Neutrophil (primary cell): ENCODE measurements around the gene CD276.

Source experiments
- H3K27ac ChIP-seq: fragments of 200-600 bp; sonication (generic); 2 replicates; pipeline ENCODE4 v1.5.1; 2016; ENCODE audit warnings: mild to moderate bottlenecking, moderate library complexity
- H3K27me3 ChIP-seq: fragments of 200-600 bp; sonication (generic); 2 replicates; pipeline ENCODE4 v1.6.0; 2016; ENCODE audit warnings: mild to moderate bottlenecking
- H3K36me3 ChIP-seq: fragments of 200-600 bp; sonication (generic); 2 replicates; pipeline ENCODE4 v1.5.1; 2017
- H3K4me1 ChIP-seq, 2 experiments: fragments of 200-600 bp in 1 of 2; sonication (generic) in 1 of 2; 1 replicate in 1 of 2; 2 replicates in 1 of 2; pipeline versions ENCODE4 v1.5.1 to v1.6.1; 2013 to 2016; ENCODE audit warnings: low read depth in 1 of 2, low read length in 1 of 2, mild to moderate bottlenecking in 1 of 2, moderate library complexity in 1 of 2; ENCODE audit not compliant: control insufficient read depth in 1 of 2, insufficient read depth in 1 of 2
- H3K4me3 ChIP-seq, 2 experiments: fragments of 200-600 bp in 1 of 2; sonication (generic) in 1 of 2; 1 replicate in 1 of 2; 2 replicates in 1 of 2; pipeline ENCODE4 v1.5.1; 2013 to 2016; ENCODE audit warnings: low read depth in 1 of 2, low read length in 1 of 2, mild to moderate bottlenecking in 1 of 2, moderate library complexity in 1 of 2
- H3K9me3 ChIP-seq: fragments of 200-600 bp; sonication (generic); 2 replicates; pipeline ENCODE4 v1.5.1; 2016
- CTCF ChIP-seq: fragments of 200-600 bp; sonication (generic); IDR thresholded peaks from 2 replicates; pipeline ENCODE4 v1.5.1; 2016; ENCODE audit warnings: antibody characterized with exemption

The CD276 gene

GRCh38 chr15:73751899-73752805 lies 68.0 kb downstream of the CD276 start:
- H3K27me3 ChIP-seq, result peaks cover 99% of the 10 kb centered on the region
- TF ChIP-seq CTCF, result no peak
- H3K36me3 ChIP-seq, result no peaks in the 10 kb centered on the region
- H3K27ac ChIP-seq, result no peak overlapping the region
- no peaks in the 10 kb centered on the region for H3K4me1 ChIP-seq
- no peak overlapping the region for H3K4me3 ChIP-seq
- H3K9me3 ChIP-seq, result no peaks in the 10 kb centered on the region

- TF ChIP-seq CTCF, result no peak
- no peak overlapping the region for H3K4me3 ChIP-seq
- peaks cover 99% of the 10 kb centered on the region for H3K27me3 ChIP-seq
- H3K27ac ChIP-seq, result no peak overlapping the region
- no peaks in the 10 kb centered on the region for H3K9me3 ChIP-seq
- H3K4me1 ChIP-seq, result no peaks in the 10 kb centered on the region
- H3K36me3 ChIP-seq, result no peaks in the 10 kb centered on the region
Measured at GRCh38 chr15:73752806-73753193, 68.6 kb downstream of the CD276 start.

GRCh38 chr15:73753250-73754130 lies 69.3 kb downstream of the CD276 start, which contains the start of gene INSYN1:
TSS of gene INSYN1 (minus strand) at chr15:73753351. CDS start at chr15:73751130, 2,221 bp downstream.
- TF ChIP-seq CTCF, result no peak
- Histone ChIP-seq H3K4me3 (no peak within 1 kb of the TSS), H3K9me3 (no peaks in the 10 kb centered on the region), H3K27me3 (peaks cover 99% of the 10 kb centered on the region), H3K27ac (no peak within 1 kb of the TSS), H3K4me1 (no peaks in the 10 kb centered on the region), H3K36me3 (no peaks in the 10 kb centered on the region)

- TF ChIP-seq CTCF, result no peak
- H3K27me3 ChIP-seq, result peaks cover 95% of the 10 kb centered on the region
Measured at GRCh38 chr15:73754461-73754860, 70.3 kb downstream of the CD276 start.

GRCh38 chr15:73755481-73755880 lies 71.3 kb downstream of the CD276 start:
- no peaks in the 10 kb centered on the region for H3K9me3 ChIP-seq
- H3K27me3 ChIP-seq, result peaks cover 95% of the 10 kb centered on the region
- no peaks in the 10 kb centered on the region for H3K36me3 ChIP-seq
- no peaks in the 10 kb centered on the region for H3K4me1 ChIP-seq
- H3K4me3 ChIP-seq, result no peak overlapping the region
- TF ChIP-seq CTCF, result no peak
- no peak overlapping the region for H3K27ac ChIP-seq

More at GRCh38 chr15:73754461-73754860, 70.3 kb downstream of the CD276 start:
- H3K4me1 ChIP-seq, result no peaks in the 10 kb centered on the region
- no peak overlapping the region for H3K4me3 ChIP-seq
- H3K27ac ChIP-seq, result no peak overlapping the region
- H3K36me3 ChIP-seq, result no peaks in the 10 kb centered on the region
- H3K9me3 ChIP-seq, result no peaks in the 10 kb centered on the region
